HG03432 (cell line): ENCODE measurements around the gene RAB7B.
"Not testable (repeated sequence)": the region's sequence is repeated elsewhere in the genome, so short reads cannot be mapped to it uniquely, and the experiment has no call there.

Experiments
- ATAC-seq: cut with Tn5 transposase; IDR thresholded peaks from one replicate; pipeline ENCODE4 v1.9.1; 2021; ENCODE audit warnings: mild to moderate bottlenecking, moderate library complexity; ENCODE audit not compliant: unreplicated experiment

RAB7B gene, protein sequence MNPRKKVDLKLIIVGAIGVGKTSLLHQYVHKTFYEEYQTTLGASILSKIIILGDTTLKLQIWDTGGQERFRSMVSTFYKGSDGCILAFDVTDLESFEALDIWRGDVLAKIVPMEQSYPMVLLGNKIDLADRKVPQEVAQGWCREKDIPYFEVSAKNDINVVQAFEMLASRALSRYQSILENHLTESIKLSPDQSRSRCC

DNA sequence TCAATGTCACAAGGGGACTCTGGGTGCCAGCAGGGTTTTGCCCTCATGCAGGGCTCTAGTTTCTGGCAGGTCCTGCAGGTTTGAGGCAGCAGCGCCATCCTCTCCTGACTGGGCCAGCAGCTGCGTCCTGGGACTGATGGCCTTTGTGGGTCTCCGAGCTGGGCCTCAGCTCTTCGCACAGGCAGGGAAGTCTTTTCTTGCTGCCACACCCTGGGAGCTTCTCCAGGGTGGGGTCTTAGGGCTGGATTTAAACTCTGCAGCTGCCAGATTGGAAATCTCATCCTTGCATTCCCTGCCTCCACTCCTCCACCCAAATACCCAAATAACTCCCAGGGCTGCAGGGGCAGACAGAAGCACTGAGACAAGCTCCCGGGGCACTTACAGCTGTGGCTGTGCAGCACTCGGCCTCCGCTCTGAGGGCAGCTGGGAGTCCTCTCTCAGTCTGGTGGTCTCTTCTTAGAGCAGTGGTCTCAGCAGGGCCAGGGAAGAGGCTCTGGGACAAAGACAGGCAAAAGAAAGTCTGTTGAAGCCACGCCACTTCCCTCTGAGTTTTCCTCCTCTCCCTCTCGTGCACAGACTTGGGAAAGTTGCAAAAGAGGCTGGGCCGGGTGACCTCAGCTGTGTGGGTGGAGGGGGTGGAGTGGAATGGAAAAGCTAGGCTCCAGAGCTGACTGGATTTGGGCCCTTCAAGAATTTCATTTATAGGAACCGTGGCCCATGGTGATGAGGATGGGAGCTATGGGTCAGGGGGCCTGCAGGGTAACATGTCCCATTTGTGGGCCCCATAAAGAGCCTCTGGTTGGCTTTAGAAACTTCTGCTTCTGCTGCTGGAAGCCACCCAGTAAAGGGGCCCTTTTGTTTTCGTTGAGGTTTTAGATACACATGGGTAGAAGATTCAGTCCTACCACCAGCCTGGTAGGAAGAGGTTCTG is at the start of gene RAB7B:
TSS of gene RAB7B (minus strand) at position 525 of the 931 bp plus-strand sequence. CDS start 9,260 bp downstream, outside the sequence.
- no peak for ATAC-seq

DNA sequence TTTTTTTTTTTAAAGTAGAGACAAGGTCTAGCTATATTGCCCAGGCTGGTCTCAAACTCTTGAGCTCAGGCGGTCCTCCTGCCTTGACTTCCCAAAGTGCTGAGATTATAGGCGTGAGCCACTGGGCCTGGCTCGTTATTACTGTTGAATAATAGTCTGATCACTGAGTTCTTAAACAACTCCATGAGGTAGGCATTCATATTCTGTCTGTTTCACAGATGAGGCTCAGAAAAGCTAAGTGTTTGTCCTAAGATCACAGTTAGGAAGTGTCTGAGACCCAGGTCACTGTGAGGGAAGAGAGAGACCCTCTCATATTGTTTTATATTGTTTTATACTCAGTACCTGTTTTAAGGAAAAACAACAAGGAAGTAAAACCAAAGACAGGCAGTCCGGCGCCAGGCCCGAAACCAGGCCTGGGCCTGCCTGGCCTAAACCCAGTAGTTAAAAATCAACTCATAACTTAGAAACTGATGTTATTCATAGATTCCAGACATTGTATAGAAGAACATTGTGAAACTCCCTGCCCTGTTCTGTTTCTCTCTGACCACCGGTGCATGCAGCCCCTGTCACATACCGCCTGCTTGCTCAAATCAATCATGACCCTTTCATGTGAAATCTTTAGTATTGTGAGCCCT is 49.2 kb upstream of the RAB7B start:
- ATAC-seq = not testable (repeated sequence)

DNA sequence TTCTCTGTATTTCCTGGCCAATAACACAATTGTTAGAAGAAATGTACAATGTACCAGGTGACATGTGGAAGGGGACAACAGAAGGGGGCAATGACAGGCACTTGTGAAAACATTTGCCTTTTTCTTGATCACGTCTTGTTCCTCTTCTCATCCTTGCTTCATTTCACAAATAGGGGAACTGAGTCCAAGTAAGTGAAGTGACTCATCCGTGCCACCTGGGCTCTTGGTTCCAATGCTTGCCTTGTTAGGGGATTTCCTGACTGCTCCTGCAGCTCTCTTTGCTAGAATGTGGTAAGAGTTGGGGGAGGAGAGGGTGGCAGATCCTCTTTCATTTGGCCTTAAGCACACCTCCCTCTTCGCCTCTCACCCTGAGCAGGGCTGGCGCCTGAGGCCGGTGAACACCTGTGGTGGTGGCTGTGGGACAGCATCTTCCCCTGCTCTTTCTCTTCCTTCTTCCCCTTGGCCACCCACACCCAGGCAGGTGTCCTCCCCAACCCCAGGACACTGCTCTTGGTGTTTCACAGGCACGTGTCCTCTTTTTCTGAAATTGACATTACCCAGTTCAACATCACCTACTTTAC is 47.5 kb upstream of the RAB7B start:
- peak; percentile 84 for ATAC-seq

DNA sequence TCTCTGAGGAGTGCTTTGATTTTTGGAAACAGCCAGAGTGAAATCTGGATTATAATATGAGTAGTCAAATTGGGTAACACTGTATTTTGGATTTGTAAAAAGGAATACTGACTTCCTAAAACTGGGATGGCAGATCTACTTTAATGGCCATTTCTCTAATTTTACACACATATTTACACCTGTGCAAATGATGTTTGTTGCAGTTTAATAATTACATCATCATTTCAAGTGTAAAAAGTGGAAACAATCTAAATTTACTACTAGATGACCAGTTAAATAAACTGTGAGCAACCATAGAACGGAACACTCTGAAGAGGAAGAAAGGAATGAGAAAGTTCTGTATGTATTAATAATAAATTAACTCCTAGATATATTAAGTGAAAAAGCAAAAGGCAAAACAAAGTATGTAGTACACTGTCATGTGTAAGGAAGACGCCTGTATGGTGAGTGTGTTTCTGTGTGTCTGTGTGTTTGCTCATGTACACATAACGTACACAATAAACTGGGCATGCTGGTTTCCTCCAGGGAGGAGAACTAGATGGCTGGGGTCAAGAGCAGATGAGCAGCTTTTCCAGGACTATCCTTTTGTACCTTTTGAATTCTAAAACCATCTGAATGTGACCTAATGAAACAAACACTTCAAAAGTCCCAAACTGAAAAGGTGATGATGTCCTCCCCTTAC is 46.9 kb upstream of the RAB7B start:
- no peak for ATAC-seq

DNA sequence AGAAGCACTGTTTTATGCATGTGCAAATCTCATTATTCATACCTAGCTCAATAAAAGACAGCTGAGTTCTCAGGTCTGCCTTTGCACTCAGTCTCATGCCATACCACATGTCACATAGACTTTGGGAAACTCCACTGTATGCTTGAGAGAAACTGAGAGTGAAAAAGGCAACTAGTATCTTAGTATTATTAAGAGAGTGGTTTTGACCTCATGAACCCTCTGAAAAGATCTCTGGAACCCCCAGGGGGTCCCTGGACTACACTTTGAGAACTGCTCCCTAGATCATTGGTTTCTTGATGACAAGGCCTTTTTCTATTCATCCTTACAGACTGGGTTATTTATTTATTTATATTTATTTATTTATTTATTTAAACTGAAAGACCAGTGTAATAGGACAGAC is 46.1 kb upstream of the RAB7B start:
- ATAC-seq = peak; percentile 51

DNA sequence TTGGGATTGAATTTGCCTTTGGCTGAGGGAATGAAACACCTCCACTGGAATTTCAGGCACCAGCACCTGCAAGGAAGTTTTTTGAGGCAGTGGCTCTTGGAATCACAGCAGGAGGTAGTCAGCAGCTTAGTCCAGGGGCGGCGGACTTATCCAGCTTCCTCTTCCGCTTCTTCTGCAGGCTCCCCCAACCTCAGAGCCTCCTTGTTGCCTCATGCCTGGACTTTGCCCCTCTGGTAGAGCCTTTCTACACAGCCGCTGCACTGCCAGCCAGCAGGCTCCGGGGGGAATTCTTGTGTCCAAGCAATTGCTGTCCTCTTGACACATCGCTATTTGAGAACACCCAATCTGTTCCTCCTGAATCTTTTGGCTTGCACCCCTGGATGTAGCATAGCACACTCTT is 45.4 kb upstream of the RAB7B start:
- ATAC-seq = no peak

DNA sequence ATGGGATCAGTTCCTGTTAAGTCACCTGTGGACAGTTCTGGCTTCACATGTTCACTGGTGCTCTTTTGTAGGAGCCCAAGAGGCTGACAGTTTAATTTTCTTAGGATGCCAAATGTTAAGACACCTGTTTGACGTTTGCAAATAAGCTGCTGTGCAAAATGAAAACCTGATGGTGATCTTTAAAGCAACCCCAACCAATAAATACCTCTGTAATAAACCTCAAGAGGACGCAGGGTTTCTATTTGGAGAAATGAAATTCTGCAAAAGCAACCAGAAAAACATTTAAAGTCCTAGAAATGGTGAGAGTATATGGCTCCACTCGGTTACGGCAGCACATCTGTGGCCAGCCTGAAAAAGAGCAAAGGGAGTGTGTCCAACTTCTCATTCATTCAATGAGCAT is 44.1 kb upstream of the RAB7B start:
- no peak for ATAC-seq

DNA sequence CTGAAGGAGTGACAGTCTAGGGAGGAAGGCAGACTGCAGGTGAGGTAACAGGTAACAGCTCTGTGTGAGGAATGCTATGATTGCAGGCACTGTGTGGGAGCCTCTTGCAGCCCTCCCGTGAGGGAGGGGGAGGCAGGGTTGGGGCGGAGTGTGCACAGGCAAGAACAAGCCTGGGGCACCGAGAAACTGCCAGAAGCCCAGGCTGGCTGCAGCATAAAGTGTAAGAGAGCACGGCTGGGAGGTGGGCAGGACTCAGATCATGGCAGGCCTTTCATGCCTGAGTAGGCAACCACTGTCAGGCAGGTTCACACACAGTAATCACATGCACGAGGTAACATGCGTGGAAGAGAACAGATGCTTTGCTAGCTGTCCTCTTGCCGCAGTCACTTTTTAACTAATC is 38.4 kb upstream of the RAB7B start:
- ATAC-seq = peak; percentile 49

DNA sequence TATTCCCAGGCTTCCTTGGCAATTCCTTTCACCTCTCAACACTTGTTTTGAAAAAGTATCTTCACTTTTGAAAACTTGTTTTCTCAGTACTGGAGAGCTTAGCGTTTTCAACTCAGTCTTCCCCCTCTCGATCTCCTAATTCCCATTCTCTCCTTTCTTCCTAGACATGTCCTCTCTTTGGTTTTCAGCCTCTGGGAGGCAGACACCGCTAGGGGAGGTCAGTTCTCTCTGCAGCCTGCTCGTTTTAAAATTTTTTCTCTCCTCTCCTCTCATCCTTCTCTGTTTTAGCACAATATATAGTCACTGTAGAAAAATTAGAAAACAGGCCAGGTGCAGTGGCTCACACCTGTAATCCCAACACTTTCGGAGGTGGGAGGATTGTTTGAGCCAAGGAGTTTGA is 37.1 kb upstream of the RAB7B start:
- no peak for ATAC-seq

DNA sequence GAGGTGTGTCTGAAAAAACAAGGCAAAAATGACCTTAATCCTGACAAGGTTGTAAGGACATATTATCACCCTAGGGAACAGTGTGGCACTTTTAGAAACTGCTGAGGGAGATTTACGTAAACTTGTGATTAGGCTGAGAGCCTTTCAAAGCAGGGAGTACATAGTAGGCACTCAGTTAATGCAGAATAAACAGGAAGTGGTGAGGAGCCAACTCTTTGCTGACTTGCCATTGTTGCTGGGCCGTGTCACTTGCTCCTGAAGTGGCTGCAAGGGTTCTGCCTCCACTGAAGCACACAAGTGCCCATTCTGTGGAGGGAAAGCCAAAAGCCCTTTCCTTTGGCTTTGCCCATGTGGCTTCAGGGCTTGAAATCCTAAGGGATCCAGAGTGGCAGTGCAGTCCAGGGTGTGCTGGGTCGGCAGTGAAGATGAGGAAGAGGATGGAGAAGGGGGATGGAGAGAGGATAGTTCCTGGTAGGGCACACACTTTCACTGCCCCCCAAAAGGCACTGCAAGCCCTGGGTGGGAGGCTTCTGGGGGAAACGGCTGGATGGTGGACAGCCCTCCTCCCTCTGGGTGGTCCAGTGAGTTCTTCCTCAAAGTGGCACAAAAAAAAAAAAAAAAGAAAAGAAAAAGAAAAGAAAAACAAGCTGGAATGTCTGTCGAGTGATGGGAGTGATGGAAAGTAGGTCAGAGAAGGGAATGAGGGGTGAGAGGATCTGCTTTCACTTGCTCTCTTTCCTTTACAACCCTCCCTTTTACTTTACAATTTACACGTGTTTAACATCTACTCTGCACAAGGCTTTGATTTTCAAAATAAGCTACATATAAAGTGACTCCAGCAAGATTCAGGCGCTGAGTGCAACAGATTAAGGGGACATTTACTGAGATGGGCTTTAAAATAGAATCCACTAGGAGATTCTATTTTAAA is 36.1 kb upstream of the RAB7B start:
- no peak for ATAC-seq

DNA sequence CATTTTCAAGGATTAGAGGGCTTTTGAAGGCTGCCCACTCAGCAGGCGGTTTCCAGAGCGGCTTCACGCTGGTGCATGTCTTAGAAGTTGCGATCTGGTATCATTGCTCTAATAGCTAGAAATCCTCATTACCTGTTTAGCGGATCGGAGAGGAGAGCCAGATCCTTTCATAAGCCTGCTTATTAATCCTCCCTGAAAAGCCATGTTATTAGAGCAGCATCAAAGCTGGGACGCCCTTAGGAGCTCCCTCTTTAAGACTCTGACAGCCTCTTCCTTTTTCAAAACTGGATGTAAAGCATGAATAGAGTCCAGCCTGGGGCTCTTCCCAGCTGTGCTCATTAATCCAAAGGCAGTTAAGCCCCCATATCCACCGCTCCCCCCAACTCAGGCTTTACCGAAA is 34.4 kb upstream of the RAB7B start:
- ATAC-seq = no peak

DNA sequence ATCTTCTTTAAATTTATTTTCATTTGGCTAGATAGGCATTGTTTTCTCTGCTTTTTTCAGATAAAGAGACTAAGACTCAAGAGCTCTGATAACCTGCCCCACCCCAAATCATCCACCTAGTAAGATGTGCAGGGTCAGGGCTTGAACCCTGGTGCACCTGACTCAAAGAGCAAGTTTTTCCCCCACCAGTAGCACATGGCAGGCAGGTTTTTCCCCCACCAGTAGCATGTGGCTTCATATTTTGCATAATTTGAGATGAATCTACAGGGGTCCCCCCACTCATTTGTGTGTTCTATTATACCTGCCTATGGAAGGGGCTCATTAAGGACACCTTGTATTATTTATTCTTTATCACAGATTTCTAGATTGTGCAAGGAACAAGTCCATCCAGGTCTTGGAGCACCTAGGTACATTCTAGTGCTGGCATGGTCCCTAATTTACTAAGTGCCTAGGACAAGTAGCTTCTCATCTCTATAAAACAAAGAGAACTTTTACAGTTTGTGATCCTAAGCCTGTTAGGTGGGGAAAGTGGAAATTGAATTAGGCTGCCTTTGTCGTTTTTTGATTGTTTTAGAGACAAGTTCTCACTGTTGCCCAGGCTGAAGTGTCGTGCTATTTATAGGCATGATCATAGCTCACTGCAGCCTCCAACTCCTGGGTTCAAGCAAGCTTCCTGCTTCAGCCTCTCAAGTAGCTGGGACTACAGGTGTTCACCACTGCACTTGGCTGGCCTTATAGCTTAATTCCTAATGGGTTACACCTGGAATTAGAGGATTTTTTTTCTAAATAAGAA is 33.7 kb upstream of the RAB7B start:
- no peak for ATAC-seq

DNA sequence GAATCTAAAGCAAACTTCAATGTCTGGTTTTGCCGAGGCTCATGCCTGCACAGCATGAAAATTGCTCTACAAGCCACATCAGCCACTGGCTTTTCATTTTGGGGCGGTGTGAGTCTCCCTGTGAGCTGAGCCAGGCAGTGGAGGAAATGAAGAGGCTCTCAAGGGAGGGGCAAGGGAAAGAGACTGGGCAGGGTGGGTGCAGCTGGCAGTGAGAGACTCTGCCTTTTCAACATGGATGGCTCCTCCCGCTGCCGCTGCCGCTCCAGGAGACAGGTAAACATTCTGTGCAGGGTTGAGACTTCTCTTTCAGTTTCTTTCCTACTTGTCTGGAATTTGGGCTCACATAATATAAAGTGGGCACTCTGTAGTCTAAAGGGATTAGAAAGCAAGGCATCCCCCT is 31.8 kb upstream of the RAB7B start:
- no peak for ATAC-seq

DNA sequence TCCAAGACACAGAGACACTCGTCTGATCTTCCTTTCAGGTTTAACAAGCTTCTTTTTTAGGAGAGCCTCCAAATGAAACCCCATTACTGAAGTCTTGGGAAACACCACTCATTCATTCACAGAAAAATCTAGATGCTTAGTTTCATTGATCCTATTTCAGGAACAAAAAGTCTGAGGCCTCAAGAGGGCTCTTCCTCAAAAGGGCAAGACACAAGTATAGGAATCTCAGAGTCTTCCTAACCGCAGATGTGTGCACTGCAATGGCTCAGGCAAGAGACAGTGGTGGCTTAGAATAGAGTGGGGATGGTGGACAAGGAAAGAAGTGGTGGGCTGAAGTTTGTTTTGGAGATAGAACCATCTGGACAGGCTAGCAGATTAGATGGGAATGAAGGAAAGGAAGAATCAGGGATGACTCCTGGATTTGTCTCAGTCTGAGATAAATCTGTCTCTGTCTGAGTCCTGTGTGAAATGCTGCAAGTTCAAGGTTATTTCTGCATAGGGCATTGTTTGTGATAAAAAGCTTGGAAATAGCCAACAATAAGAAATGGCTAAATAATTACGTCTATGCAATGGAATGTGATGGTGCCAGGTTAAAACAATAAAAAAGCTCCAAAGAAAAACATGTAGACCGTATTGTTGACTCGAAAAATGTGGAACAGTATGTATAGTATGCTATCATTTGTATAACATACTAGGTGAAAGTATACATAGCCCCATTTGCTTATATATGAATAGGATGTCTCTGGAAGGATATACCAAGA is 29.4 kb upstream of the RAB7B start:
- no peak for ATAC-seq

DNA sequence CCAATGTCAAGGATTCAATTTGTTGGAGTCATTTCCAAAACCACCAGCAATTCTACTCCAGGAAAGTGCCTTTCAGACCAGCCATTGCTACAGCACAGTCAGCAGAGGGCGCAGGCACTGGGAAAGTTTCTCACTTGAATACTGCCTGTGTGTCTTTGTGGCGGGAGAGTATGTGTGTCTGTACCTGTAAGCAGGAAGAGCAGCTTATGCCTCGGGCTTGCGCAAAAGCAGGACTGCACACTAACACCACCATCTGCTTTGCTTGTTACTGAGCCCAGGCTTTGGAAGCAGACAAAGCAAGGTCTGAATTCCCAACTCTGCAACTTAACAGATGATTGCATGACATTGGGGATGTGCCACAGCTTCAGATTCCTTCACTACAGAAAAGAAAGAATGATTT is 27.5 kb upstream of the RAB7B start:
- peak; percentile 79 for ATAC-seq

DNA sequence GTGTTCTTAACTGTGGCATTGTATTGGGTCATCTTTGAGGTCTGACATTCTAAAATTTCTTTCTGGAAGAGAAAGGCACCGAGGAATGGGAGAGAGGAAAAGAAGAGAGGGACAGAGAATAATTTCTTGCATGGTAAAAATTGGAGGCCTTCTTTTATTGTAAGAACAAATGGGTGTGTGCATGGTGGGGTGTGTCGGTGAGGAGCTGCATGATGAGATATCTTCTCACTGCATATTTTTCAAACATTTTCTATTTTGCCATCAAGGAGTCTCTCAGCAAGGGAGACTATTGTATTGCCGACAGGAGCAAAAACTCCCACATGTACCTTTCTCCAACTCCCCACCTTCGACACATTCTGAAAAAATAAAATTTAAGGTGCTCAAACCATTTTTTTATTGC is 27.0 kb upstream of the RAB7B start:
- ATAC-seq = no peak

DNA sequence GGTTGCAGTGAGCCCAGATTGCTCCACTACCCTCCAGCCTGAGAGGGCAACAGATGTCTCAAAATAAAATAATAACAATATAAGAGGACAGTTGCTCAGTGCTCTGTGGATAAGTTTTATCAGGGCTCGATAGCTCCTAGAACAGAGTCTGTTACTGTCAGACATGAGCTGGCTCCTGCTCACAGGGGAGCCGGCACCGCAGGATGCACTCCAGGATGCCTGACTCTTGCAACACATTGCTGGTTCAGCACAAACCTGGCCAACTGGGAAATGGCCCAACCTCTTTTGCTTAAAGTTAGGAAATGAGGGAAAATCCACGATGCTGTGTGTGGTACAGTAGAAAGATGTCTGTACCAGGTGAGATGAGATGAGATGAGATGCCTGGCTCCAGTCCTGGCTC is 26.3 kb upstream of the RAB7B start:
- ATAC-seq = no peak

DNA sequence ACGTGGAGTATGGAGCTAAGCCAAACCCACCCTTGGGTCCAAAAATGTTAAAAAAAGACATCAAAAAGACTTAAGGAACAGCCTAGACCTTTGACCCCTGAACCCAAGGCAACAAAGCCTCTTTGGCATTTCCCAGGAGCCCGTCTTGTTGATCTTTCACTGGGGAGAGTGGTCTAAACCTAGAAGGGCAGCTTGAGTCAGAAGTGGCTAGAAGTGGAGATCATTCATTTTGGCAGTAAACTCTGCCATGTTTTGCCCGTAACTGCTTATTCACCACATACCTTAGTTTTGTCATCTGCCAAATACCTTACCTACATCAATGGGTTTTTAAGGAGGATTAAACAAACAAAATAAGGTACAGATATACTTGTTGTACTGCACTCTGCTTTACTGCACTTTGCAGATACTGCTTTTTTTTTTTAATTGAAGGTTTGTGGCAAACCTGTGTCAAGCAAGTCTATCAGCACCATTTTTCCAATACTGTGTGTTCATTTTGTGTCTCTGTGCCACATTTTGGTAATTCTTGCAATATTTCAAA is 22.2 kb upstream of the RAB7B start:
- no peak for ATAC-seq
